ENCODE data around the gene STK25.
"Not testable (repeated sequence)": the region's sequence is repeated elsewhere in the genome, so short reads cannot be mapped to it uniquely, and the experiment has no call there.

The STK25 gene

GRCh38 chr2:241463276-241464135, 44.9 kb downstream of the STK25 start:
- no peak for DNase-seq (ENCODE audit: low spot score)

GRCh38 chr2:241461693-241462677, 46.4 kb downstream of the STK25 start:
- no peak for DNase-seq (ENCODE audit: low spot score)

- DNase-seq (ENCODE audit: low spot score) = no peak
These were observed 47.8 kb downstream of the STK25 start for GRCh38 chr2:241460631-241461030.

- no peak for DNase-seq (ENCODE audit: low spot score)
These were observed 48.9 kb downstream of the STK25 start for GRCh38 chr2:241459520-241459919.

- DNase-seq (ENCODE audit: low spot score) = no peak
These were observed 49.7 kb downstream of the STK25 start for GRCh38 chr2:241458687-241459086.

- DNase-seq (ENCODE audit: low spot score) = no peak
These were observed 51.8 kb downstream of the STK25 start for GRCh38 chr2:241456546-241456945.

GRCh38 chr2:241454837-241455485, 53.4 kb downstream of the STK25 start:
- no peak for DNase-seq (ENCODE audit: low spot score)

GRCh38 chr2:241453919-241454318, 54.5 kb downstream of the STK25 start:
- DNase-seq (ENCODE audit: low spot score) = not testable (repeated sequence)

GRCh38 chr2:241451840-241452506, 56.4 kb downstream of the STK25 start:
- DNase-seq (ENCODE audit: low spot score) = no peak

- DNase-seq (ENCODE audit: low spot score) = not testable (repeated sequence)
These were observed 58.3 kb downstream of the STK25 start for GRCh38 chr2:241450092-241450491.

- peak; percentile 13 for DNase-seq (ENCODE audit: low spot score)
These were observed 63.0 kb downstream of the STK25 start for GRCh38 chr2:241445426-241445825.

GRCh38 chr2:241443486-241444223, 64.7 kb downstream of the STK25 start:
- peak; percentile 82 for DNase-seq (ENCODE audit: low spot score)
